NCI-H524 treated with DMSO at 0.1 percent for 48 hours (cell line): ENCODE measurements around the gene CLEC4E.
"Not testable (repeated sequence)": the region's sequence is repeated elsewhere in the genome, so short reads cannot be mapped to it uniquely, and the experiment has no call there.

ENCODE experiments used
- DNase-seq: peaks from one replicate; lab custom pipeline; 2025; lab: John Stamatoyannopoulos, UW

Gene CLEC4E

DNA sequence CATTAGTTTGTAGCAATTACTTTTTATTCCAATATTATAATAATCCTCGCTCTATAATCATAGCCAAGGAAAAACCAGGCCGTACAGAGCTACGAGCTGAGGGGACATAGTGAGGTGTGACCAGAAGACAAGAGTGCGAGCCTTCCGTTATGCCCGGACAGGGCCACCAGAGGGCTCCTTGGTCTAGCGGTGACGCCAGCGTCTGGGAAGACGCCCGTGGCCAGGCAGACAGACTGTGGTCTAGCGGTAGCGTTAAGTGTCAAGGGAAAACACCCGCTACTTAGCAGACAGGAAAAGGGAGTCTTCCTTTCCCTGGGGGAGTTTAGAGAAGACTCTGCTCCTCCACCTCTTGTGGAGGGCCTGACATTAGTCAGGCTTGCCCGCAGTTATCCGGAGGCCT lies 2.9 kb downstream of the CLEC4E start:
- not testable (repeated sequence) for DNase-seq

DNA sequence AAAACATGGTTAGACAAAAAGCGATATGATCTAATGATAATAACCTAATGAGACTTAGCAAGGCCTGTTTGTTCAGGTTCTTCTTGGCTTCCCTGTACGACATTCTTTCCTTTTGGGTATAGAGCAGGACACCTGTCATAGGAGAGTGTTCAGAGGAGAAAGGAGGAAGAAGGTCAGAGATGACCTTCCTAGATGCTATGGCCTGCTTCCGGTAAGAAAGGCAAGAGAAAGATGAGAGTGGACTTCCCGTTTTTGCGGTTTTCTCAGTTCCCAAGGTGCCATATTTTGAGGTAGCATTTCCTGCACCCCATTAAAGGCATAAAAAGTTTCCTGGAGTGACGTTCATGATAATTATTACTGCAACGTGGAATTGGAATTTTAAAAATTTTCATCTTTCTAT lies 8.7 kb downstream of the CLEC4E start:
- no peak for DNase-seq

DNA sequence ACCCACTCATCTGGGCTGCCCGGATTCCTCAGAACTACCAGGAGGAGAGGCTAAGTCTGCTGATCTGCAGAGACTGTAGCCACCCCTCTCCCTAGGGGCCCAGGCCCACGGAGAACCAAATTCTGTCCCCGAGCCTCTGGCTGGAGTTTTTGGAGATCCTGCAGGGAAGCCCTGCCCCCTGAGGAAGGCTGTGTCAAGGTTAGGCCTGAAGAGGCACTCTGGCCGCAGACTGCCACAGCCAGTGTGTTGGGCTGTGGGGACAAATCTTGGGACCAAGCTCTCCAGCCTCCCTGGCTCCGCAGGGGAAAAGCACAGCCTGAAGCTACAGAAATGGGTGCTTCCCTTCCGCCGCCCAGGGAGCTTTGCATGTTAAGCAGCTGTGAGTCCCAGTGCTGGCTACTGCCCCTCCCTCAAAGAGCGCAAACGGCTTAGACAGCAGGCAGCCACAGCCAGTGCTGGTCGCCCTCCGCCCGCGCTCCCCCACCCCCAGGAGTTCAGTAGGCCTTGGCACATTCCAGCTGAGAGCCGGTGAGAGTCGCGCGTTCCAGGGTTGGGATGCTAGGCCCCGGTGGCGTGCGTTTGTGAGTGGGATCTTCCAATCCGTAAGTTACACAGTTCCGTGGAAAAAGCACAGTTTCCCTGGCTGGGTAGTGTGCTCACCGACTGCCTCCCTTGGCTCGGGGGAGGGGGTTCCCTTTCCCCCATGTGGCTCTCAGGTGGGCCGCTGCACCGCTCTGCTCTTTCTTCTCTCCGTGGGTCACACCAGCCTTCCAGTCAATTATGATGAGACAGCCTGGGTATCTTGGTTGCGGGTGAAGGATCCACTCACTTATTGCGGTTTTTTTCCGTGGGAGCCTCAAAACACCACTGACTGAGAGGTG lies 13.2 kb downstream of the CLEC4E start:
- DNase-seq, result no peak

DNA sequence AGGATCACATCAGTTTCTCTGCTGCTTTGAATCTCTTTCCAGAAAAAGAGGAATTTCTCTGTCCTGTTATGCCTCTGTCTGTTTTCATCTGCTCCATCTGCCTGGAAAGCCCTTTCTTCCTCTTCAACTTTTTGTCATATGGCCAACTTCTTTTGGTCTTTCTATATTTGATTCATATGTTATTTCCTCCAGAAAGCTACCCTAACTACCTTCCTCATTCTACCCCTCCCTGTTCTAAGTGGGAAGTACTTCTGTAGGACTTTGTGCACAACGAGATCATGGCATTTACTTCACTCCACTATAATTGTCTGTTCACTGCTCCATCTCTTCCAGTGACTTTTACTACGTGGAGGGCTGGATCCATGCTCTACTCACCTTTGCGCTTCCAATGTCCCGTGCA lies 21.5 kb downstream of the CLEC4E start:
- DNase-seq, result no peak

DNA sequence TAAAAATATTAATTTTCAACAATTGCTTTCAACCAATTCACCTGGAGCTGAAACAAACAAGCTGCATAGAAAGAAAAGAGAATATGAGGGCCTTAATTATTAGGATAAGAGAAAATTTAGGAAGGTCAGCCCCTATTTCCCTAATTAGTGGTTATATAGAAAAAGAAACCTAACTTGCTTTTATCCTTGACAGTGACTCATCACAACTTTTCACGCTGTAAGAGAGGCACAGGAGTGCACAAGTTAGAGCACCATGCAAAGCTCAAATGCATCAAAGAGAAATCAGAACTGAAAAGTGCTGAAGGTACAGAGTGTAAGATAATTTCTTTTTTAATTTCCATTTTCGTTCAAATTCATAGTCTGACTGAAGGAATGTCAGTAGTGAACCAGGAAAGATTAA lies 22.7 kb downstream of the CLEC4E start:
- DNase-seq, result no peak

DNA sequence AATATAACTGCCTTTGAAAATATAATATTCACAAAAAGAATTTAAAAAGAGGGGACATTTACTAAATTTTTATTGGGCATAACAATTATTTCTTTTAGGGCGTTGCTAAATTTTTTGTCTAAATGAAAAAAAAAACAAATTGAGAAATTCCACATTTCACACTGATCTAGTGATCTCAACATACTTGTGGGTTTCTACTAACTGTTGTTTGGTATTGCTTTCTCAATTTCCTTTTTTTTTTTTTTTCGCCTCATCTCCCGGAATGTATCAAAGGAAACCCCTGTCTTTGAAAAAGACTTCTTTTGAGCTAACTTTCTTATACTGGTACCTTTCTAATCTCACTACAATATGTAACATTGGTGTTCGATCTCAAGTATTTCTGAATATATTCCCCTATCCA lies 27.4 kb downstream of the CLEC4E start, which contains the start of gene CLEC4D:
Gene CLEC4D (plus strand): TSS at position 248 of the 400 bp plus-strand sequence. CDS start 230 bp downstream, outside the sequence.
- DNase-seq, result no peak

GRCh38 chr12:8508910-8509841 lies 31.5 kb downstream of the CLEC4E start:
- DNase-seq, result no peak

- DNase-seq, result no peak
Measured at GRCh38 chr12:8508223-8508622, 32.5 kb downstream of the CLEC4E start.

GRCh38 chr12:8507596-8507995 lies 33.1 kb downstream of the CLEC4E start:
- no peak for DNase-seq

GRCh38 chr12:8504351-8504750 lies 36.4 kb downstream of the CLEC4E start:
- no peak for DNase-seq

GRCh38 chr12:8501720-8502119 lies 39.0 kb downstream of the CLEC4E start:
- no peak for DNase-seq

DNA sequence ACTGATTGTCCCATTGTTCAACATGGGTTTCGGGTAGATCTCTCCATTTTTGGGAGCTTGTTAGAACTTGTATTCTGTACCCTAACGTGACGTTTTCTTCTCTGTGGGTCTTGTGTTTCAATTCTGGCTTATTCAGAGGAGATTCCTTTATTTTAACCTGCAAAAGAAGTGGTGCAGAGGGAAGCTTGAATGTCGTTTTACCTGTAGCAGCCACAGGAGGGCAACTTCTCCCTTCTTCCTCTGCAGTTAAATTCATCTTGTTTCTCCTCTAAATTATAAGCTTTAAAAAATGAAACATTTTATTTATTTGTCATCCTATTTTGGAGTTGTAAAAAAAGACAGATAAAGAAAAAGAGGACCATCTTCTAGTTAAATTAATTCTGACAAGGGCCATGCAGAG lies 41.1 kb downstream of the CLEC4E start:
- DNase-seq, result no peak

GRCh38 chr12:8496074-8496473 lies 44.6 kb downstream of the CLEC4E start:
- not testable (repeated sequence) for DNase-seq

DNA sequence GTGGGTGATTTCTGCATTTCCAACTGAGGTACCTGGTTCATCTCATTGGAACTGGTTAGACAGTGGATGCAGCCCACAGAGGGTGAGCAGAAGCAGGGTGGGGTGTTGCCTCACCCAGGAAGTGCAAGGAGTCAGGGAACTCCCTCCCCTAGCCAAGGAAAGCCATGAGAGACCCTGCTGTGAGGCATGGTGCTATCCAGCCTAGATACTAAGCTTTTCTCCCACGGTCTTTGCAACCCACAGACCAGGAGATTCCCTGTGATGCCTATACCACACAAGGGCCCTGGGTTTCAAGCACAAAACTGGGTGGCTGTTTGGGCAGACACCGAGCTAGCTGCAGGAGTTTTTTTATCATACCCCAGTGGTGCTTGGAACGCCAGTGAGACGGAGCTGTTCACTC lies 45.0 kb downstream of the CLEC4E start:
- not testable (repeated sequence) for DNase-seq

DNA sequence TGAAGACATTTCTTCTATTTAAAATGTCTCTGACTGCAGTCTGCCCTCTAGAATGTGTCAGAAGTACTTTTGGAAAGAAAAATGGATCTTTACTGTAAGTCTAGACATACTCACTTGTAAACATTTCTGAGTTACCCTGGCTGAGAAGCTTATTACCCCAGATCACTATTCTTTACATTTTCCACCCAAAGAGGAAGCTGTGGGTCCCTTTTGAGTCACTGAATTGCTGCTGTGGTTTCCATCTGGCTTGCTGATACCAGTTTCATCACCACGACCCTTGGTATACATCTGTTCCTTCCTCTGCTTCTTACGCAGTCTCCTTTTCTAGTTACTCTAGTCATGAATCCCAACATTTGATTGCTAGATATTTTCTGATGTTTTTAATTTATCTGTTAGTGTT lies 47.6 kb downstream of the CLEC4E start:
- peak; percentile 0 for DNase-seq

DNA sequence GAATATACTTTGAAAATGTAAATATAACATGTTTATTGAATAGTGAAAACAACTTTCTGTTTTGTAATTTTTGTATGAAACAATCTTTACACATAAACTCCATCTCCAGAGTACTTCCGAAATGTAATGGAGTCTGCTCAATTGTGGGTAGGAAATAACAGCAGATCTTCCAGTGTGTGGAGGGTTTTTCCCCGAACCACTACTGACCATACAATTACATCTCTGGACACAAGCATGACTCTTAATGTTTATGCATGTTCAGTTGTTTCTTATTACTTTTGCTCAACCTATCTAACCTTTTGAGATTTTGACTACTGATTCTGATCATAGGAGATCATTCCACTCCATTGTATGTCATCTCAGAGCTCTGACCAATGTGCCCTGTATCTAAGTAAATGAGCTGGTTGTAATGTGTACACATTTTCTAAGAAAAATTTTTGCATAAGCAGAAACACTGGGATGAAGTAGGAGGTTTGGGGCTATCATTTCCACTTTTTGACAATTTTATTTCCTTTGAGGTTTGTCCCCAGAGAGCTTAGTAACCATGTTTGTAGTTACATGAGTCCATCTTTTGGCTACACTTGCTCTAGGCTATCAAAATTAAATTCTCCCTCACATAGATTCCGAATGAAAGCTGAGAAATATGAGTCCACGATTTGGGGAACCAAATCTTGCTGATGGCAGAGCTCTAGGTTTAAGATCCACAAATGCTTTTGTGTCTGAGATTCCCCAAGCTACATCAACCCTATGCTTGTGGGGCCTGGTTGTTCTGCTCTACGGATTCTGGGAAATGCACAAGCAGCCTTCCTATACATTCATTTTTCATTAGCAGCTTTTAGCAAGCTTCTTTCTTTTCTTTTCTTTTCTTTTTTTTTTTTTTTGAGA lies 48.8 kb downstream of the CLEC4E start:
- DNase-seq, result no peak
